ENCODE results near the gene SLIT3. TPM values are rescaled to one million over a fixed set of nuclear protein-coding genes. Genes with fewer than 3 reads are reported as not detected.

The SLIT3 gene
- polyA plus RNA-seq, 1 of the 3 experiments (the other 2 are of a cell fraction) = 119 TPM

- TF ChIP-seq NFIC (IDR thresholded peaks at IDR 0.05; ENCODE audit: borderline replicate concordance) (no peak), ELF1 (IDR thresholded peaks at IDR 0.05) (no peak), USF2 (IDR thresholded peaks at IDR 0.05; ENCODE audit: borderline replicate concordance, low read depth, low read length) (no peak), GABPA (IDR thresholded peaks at IDR 0.05; ENCODE audit: low read depth) (no peak), RAD21 (IDR thresholded peaks at IDR 0.05; ENCODE audit: low read length) (no peak), TEAD4 (IDR thresholded peaks at IDR 0.05; ENCODE audit: borderline replicate concordance, insufficient read depth) (no peak)
- Histone ChIP-seq H3K9me3 (no peaks in the 10 kb centered on the region), H3K4me2 (no peak overlapping the region), H2AFZ (ENCODE audit: low read depth) (no peak overlapping the region), H3K4me1 (ENCODE audit: control insufficient read depth in 1 of 2, insufficient read depth in 2 of 2, low read depth in 1 of 2, low read length in 1 of 2) (peaks cover 0 to 18% of the 10 kb centered on the region in 2 experiments; a peak in 1 of 4 replicates), H3K27me3 (ENCODE audit: insufficient read depth) (no peaks in the 10 kb centered on the region), H3K79me2 (ENCODE audit: insufficient read depth) (no peaks in the 10 kb centered on the region), H3K9me2 (no peaks in the 10 kb centered on the region), H3K27ac (ENCODE audit: low read depth in 2 of 2, low read length in 1 of 2) (peak overlapping the region in 1 of 2 experiments; percentile 48; a peak in 2 of 4 replicates), H3F3A (replicated peaks; ENCODE audit: insufficient read depth) (no peaks in the 10 kb centered on the region), H4K20me1 (ENCODE audit: insufficient read depth) (no peaks in the 10 kb centered on the region), H3K36me3 (replicated peaks in 1 of 2; ENCODE audit: control insufficient read depth in 1 of 2, insufficient read depth in 2 of 2, low read length in 1 of 2) (peaks cover 4 to 53% of the 10 kb centered on the region in 2 experiments), H3K4me3 (ENCODE audit: low read depth in 2 of 2, low read length in 1 of 2) (no peak overlapping the region), H3K9ac (no peak overlapping the region)
- no peak for DNase-seq
- 83% methylated on average over 1 of the region's 2 CpGs for WGBS (ENCODE audit: low lambda C conversion rate)
- POLR2A ChIA-PET = no interaction called here
- CTCF ChIA-PET = interaction anchor here (0.8 to 4.9 kb wide), 16 partner anchors 12 to 900 kb away, joined by 3 to 42 read pairs (median 4); no protein-coding TSS in a partner anchor
Observed at GRCh38 chr5:168680395-168680794, 620.5 kb downstream of the SLIT3 start.

GRCh38 chr5:168679515-168679920, 621.4 kb downstream of the SLIT3 start:
- Histone ChIP-seq H3K4me2 (no peak overlapping the region), H3K4me3 (ENCODE audit: low read depth in 2 of 2, low read length in 1 of 2) (no peak overlapping the region), H3K79me2 (ENCODE audit: insufficient read depth) (no peaks in the 10 kb centered on the region), H3K27ac (ENCODE audit: low read depth in 2 of 2, low read length in 1 of 2) (peak overlapping the region in 1 of 2 experiments; percentile 44; a peak in 2 of 4 replicates), H3K9me2 (no peaks in the 10 kb centered on the region), H3K9me3 (no peaks in the 10 kb centered on the region), H3K36me3 (replicated peaks in 1 of 2; ENCODE audit: control insufficient read depth in 1 of 2, insufficient read depth in 2 of 2, low read length in 1 of 2) (peaks cover 0 to 60% of the 10 kb centered on the region in 2 experiments), H2AFZ (ENCODE audit: low read depth) (no peak overlapping the region), H3K9ac (no peak overlapping the region), H3F3A (replicated peaks; ENCODE audit: insufficient read depth) (no peaks in the 10 kb centered on the region), H3K4me1 (ENCODE audit: control insufficient read depth in 1 of 2, insufficient read depth in 2 of 2, low read depth in 1 of 2, low read length in 1 of 2) (peaks cover 0 to 18% of the 10 kb centered on the region in 2 experiments; a peak in 1 of 4 replicates), H3K27me3 (ENCODE audit: insufficient read depth) (no peaks in the 10 kb centered on the region), H4K20me1 (ENCODE audit: insufficient read depth) (no peaks in the 10 kb centered on the region)
- ChIA-PET CTCF (interaction anchor here (0.6 to 4.9 kb wide), 18 partner anchors 9 to 901 kb away, joined by 3 to 42 read pairs (median 4); no protein-coding TSS in a partner anchor), POLR2A (no interaction called here)
- 17% methylated on average over 9 of the region's 9 CpGs for WGBS (ENCODE audit: low lambda C conversion rate)
- TF ChIP-seq CHD2 (IDR thresholded peaks at IDR 0.05; ENCODE audit: low read length, partially characterized antibody) = no peak
- peak; percentile 92 for TF ChIP-seq CTCF (IDR thresholded peaks at IDR 0.05)
- no peak for TF ChIP-seq MEF2A (IDR thresholded peaks at IDR 0.05; ENCODE audit: borderline replicate concordance, low read depth)
- TF ChIP-seq USF1 (IDR thresholded peaks at IDR 0.05; ENCODE audit: borderline replicate concordance, low read depth) = no peak
- peak; percentile 62 for TF ChIP-seq SMC3 (IDR thresholded peaks at IDR 0.05; ENCODE audit: low read depth, low read length)
- no peak for TF ChIP-seq RXRA (IDR thresholded peaks at IDR 0.05; ENCODE audit: borderline replicate concordance, low read depth)
- peak; percentile 78 for TF ChIP-seq RAD21 (IDR thresholded peaks at IDR 0.05; ENCODE audit: low read length)
- no peak for TF ChIP-seq FOXM1 (IDR thresholded peaks at IDR 0.05; ENCODE audit: low read depth)
- TF ChIP-seq TCF12 (IDR thresholded peaks at IDR 0.05) = no peak
- peak; percentile 82 for DNase-seq

All from SK-N-SH (cell line).